ENCODE data around the gene STX10. TPM values are rescaled to one million over a fixed set of nuclear protein-coding genes. Genes with fewer than 3 reads are reported as not detected.
"Not testable (repeated sequence)": the region's sequence is repeated elsewhere in the genome, so short reads cannot be mapped to it uniquely, and the experiment has no call there.

The STX10 gene
- total RNA-seq, 2 experiments from 2014 or later, result 66.8 to 72.4 TPM

DNA sequence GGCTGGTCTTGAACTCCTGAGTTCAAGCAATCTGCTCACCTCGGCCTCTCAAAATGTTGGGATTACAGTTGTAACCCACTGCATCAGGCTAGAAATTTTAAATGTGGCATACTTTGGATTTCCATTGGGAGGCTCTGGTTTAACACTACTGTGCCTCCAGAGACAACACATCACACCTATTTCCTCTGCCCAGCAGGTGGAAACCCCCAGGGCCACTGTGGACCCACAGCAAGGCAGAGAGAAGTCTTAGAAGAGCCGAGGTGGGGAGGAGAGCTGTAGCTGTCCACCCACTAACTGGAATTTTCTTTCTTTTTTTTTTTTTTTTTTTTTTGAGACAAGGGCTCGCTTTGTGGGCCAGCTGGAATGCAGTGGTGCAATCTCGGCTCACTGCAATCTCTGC lies 39.4 kb upstream of the STX10 start:
- CTCF ChIA-PET, result interaction anchor here (1.7 kb wide), 1 partner anchor 21 kb away, joined by 4 read pairs; no protein-coding TSS in a partner anchor
- ATAC-seq, result no peak
- DNase-seq, result no peak
- H3K27ac Mint-ChIP-seq, result no peak overlapping the region
- no peaks in the 10 kb centered on the region for H3K27me3 Mint-ChIP-seq
- H3K4me1 Mint-ChIP-seq (ENCODE audit: low read depth), result peaks cover 33% of the 10 kb centered on the region
- no peaks in the 10 kb centered on the region for H3K36me3 Mint-ChIP-seq (ENCODE audit: low read depth)
- no peaks in the 10 kb centered on the region for H3K9me3 Mint-ChIP-seq
- intact Hi-C loops (cut with micrococcal nuclease), result no loop called here
- POLR2A ChIA-PET, result no interaction called here
- no peak overlapping the region for H3K4me3 Mint-ChIP-seq
- TF ChIP-seq, protein P1, sequence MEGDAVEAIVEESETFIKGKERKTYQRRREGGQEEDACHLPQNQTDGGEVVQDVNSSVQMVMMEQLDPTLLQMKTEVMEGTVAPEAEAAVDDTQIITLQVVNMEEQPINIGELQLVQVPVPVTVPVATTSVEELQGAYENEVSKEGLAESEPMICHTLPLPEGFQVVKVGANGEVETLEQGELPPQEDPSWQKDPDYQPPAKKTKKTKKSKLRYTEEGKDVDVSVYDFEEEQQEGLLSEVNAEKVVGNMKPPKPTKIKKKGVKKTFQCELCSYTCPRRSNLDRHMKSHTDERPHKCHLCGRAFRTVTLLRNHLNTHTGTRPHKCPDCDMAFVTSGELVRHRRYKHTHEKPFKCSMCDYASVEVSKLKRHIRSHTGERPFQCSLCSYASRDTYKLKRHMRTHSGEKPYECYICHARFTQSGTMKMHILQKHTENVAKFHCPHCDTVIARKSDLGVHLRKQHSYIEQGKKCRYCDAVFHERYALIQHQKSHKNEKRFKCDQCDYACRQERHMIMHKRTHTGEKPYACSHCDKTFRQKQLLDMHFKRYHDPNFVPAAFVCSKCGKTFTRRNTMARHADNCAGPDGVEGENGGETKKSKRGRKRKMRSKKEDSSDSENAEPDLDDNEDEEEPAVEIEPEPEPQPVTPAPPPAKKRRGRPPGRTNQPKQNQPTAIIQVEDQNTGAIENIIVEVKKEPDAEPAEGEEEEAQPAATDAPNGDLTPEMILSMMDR (IDR thresholded peaks at IDR 0.05), result no peak

DNA sequence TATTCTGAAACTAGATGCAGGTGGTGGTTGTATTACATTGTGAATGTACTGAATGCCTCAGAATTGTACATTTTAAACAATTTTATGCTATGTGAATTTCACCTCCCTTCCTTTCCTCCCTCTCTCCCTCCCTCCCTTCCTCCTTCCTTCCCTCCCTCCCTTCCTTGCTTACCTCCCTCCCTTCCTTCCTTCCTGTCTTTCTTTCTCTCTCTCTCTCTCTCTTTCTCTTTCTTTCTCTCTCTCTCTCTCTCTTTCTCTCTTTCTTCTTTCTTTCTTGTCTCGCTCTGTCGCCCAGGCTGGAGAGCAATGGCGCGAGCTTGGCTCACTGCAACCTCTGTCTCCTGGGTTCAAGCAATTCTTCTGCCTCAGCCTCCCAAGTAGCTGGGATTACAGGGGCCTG lies 37.2 kb upstream of the STX10 start:
- POLR2A ChIA-PET, result interaction anchor here (0.7 to 0.9 kb wide), 2 partner anchors 19 to 32 kb away, joined by 3 to 5 read pairs; no protein-coding TSS in a partner anchor
- peaks cover 26% of the 10 kb centered on the region for H3K4me1 Mint-ChIP-seq (ENCODE audit: low read depth)
- ATAC-seq (no peak), DNase-seq (no peak)
- intact Hi-C loops (cut with micrococcal nuclease), result no loop called here
- H3K36me3 Mint-ChIP-seq (ENCODE audit: low read depth), result no peaks in the 10 kb centered on the region
- no peaks in the 10 kb centered on the region for H3K27me3 Mint-ChIP-seq
- TF ChIP-seq, protein P1 (IDR thresholded peaks at IDR 0.05), result no peak
- CTCF ChIA-PET, result interaction anchor here (1.1 to 2.2 kb wide), 2 partner anchors 8 to 25 kb away, joined by 4 to 10 read pairs; no protein-coding TSS in a partner anchor
- H3K27ac Mint-ChIP-seq, result no peak overlapping the region
- no peaks in the 10 kb centered on the region for H3K9me3 Mint-ChIP-seq
- H3K4me3 Mint-ChIP-seq, result no peak overlapping the region

DNA sequence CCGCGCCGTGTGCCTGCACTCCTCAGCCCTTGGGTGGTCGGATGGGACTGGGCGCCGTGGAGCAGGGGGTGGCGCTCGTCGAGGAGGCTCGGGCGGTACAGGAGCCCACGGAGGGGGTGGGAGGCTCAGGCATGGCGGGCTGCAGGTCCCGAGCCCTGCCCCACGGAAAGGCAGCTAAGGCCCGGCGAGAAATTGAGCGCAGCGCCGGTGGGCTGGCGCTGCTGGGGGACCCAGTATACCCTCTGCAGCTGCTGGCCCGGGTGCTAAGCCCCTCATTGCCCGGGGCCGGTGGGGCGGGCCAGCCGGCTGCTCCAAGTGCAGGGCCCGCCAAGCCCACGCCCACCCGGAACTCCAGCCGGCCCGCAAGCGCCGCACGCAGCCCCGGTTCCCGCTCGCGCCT lies 36.5 kb upstream of the STX10 start:
- POLR2A ChIA-PET, result not testable (repeated sequence)

DNA sequence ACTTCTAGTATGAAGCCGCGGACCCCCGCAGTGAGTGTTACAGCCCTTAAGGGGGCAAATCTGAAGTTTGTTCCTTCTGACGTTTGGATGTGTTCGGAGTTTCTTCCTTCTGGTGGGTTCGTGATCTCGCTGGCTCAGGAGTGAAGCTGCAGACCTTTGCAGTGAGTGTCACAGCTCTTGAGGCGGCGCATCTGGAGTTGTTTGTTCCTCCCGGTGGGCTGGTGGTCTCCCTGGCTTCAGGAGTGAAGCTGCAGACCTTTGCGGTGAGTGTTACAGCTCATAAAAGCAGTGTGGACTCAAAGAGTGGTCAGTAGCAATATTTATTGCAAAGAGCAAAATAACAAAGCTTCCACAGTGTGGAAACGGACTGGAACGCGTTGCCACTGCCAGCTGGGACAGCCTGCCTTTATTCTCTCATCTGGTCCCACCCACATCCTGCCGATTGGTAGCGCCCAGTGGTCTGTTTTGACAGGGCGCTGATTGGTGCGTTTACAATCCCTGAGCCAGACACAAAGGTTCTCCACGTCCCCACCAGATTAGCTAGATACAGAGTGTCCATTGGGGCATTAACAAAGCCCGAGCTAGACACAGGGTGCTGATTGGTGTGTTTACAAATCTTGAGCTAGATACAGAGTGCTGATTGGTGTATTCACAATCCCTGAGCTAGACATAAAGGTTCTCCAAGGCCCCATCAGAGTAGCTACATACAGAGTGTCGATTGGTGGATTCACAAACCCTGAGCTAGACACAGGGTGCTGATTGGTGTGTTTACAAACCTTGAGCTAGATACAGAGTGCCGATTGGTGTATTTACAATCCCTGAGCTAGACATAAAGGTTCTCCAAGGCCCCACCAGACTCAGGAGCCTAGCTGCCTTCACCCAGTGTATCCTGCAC lies 35.8 kb upstream of the STX10 start:
- H3K27me3 Mint-ChIP-seq; H3K27ac Mint-ChIP-seq; H3K36me3 Mint-ChIP-seq (ENCODE audit: low read depth); H3K9me3 Mint-ChIP-seq; DNase-seq; H3K4me3 Mint-ChIP-seq; ATAC-seq; intact Hi-C loops (cut with micrococcal nuclease): not testable (repeated sequence)
- CTCF ChIA-PET, result interaction anchor here (0.8 to 2.2 kb wide), 2 partner anchors 9 to 92 kb away, joined by 3 to 10 read pairs; no protein-coding TSS in a partner anchor
- POLR2A ChIA-PET, result interaction anchor here (0.8 kb wide), 1 partner anchor 70 kb away, joined by 3 read pairs; the partner anchor contains the start of gene TRMT1
- peaks cover 30% of the 10 kb centered on the region for H3K4me1 Mint-ChIP-seq (ENCODE audit: low read depth)

More for the DNA sequence above, 36.5 kb upstream of the STX10 start:
- intact Hi-C loops (cut with micrococcal nuclease); H3K27ac Mint-ChIP-seq; H3K9me3 Mint-ChIP-seq; DNase-seq; H3K36me3 Mint-ChIP-seq (ENCODE audit: low read depth); H3K27me3 Mint-ChIP-seq; H3K4me3 Mint-ChIP-seq; ATAC-seq: not testable (repeated sequence)
- peaks cover 32% of the 10 kb centered on the region for H3K4me1 Mint-ChIP-seq (ENCODE audit: low read depth)
- CTCF ChIA-PET, result interaction anchor here (0.8 to 2.2 kb wide), 2 partner anchors 8 to 91 kb away, joined by 3 to 10 read pairs; no protein-coding TSS in a partner anchor

DNA sequence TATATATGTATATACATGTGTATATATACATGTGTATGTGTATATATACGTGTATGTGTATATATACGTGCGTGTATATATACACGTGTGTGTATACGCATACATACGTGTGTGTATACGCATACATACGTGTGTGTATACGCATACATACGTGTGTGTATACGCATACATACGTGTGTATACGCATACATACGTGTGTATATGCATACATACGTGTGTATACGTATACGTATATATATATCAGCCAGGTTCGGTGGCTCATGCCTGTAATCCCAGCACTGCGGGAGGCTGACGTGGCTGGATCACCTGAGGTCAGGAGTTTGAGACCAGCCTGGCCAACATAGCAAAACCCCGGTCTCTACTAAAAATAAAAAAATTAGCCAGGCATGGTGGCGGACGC lies 34.8 kb upstream of the STX10 start:
- H3K36me3 Mint-ChIP-seq (ENCODE audit: low read depth); H3K9me3 Mint-ChIP-seq; H3K4me3 Mint-ChIP-seq; intact Hi-C loops (cut with micrococcal nuclease); CTCF ChIA-PET; H3K27me3 Mint-ChIP-seq; POLR2A ChIA-PET; ATAC-seq; H3K27ac Mint-ChIP-seq; DNase-seq: not testable (repeated sequence)
- peaks cover 36% of the 10 kb centered on the region for H3K4me1 Mint-ChIP-seq (ENCODE audit: low read depth)

DNA sequence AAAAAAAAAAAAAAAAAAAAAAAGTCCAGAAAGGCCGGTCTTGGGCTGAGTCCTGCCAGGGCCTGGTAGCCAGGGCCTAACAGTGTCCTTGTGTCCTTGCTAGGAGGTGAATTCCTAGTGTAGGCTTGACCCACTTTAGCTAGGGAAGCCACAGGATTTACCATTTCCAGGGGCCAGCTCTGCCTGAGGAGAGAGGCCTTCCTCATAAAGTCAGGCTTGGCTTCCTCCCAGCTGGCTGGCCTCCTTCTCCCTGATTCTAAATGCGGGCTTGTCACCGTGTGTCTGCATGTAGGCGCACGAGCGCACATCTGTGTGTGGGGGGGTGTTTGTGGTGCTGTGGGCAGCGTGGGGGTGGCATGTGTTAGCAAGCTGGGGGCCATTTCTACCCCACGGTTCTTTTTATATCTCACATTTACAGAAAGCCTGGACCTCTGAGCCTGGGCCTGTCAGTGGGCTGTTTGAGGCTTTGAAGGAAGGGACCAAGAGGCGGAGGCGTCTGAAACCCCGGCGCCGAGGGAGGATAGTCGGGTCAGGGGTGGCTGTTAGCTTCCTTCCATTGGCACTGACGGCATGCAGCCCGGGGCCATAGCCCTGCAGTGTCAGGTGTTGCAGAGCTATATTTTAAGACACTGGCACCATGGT lies 31.7 kb upstream of the STX10 start:
- Mint-ChIP-seq H3K9me3 (no peaks in the 10 kb centered on the region), H3K4me1 (ENCODE audit: low read depth) (peaks cover 28% of the 10 kb centered on the region), H3K4me3 (peak overlapping the region; percentile 37), H3K27me3 (no peaks in the 10 kb centered on the region), H3K36me3 (ENCODE audit: low read depth) (no peaks in the 10 kb centered on the region), H3K27ac (peak overlapping the region; percentile 86)
- intact Hi-C loops (cut with micrococcal nuclease), result no loop called here
- ChIA-PET POLR2A (interaction anchor here (0.6 to 2.4 kb wide), 8 partner anchors 9 to 85 kb away, joined by 3 to 11 read pairs (median 5); partner anchors contain the start of genes IER2 and STX10), CTCF (interaction anchor here (0.7 to 4.7 kb wide), 6 partner anchors 12 to 217 kb away, joined by 3 to 45 read pairs (median 3); partner anchors contain the start of genes IER2 and STX10)
- ATAC-seq (peak; percentile 81), DNase-seq (peak; percentile 86)
- TF ChIP-seq, protein P1 (IDR thresholded peaks at IDR 0.05), result no peak

DNA sequence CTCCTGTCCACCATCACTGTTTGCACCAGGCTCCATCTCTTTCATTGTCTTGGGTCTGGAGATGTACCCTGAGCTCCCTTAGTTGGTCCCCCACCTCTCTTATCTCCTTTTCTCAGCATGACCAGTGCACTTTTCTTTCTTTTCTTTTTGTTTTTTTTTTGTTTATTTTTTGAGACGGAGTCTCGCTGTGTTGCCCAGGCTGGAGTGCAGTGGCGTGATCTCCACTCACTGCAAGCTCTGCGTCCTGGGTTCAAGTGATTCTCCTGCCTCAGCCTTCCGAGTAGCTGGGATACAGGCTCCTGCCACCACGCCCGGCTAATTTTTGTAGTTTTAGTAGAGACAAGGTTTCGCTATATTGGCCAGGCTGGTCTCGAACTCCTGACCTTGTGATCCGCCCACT lies 28.1 kb upstream of the STX10 start:
- H3K4me1 Mint-ChIP-seq (ENCODE audit: low read depth), result peaks cover 26% of the 10 kb centered on the region
- CTCF ChIA-PET; H3K27me3 Mint-ChIP-seq; ATAC-seq; DNase-seq; H3K9me3 Mint-ChIP-seq; intact Hi-C loops (cut with micrococcal nuclease); H3K36me3 Mint-ChIP-seq (ENCODE audit: low read depth); H3K4me3 Mint-ChIP-seq; H3K27ac Mint-ChIP-seq: not testable (repeated sequence)
- POLR2A ChIA-PET, result interaction anchor here (1.2 kb wide), 1 partner anchor 25 kb away, joined by 3 read pairs; no protein-coding TSS in a partner anchor

DNA sequence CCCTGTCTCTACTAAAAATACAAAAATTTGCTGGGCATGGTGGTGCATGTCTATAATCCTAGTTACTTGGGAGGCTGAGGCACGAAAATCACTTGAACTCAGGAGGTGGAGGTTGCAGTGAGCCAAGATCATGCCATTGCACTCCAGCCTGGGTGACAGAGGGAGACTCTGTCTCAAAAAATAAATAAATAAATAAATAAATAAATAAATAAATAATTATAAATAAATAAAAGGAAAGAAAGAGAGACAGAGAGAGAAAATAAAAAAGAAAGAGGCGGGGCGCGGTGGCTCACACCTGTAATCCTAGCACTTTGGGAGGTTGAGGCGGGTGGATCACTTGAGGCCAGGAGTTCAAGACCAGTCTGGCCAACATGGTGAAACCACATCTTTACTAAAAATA lies 27.4 kb upstream of the STX10 start:
- ChIA-PET POLR2A (interaction anchor here (1.2 kb wide), 1 partner anchor 24 kb away, joined by 3 read pairs; no protein-coding TSS in a partner anchor), CTCF (interaction anchor here (0.6 kb wide), 1 partner anchor 92 kb away, joined by 4 read pairs; no protein-coding TSS in a partner anchor)
- H3K9me3 Mint-ChIP-seq; intact Hi-C loops (cut with micrococcal nuclease); H3K36me3 Mint-ChIP-seq (ENCODE audit: low read depth); ATAC-seq; H3K27me3 Mint-ChIP-seq; H3K27ac Mint-ChIP-seq; DNase-seq; H3K4me3 Mint-ChIP-seq: not testable (repeated sequence)
- H3K4me1 Mint-ChIP-seq (ENCODE audit: low read depth), result peaks cover 32% of the 10 kb centered on the region

All from activated CD8-positive, alpha-beta T cell treated with anti-CD3 and anti-CD28 coated beads for 36 hours (primary cell).